Neural progenitor cell (in vitro differentiated cells): ENCODE results near the gene FAT3. TPM values are rescaled to one million over a fixed set of nuclear protein-coding genes. Genes with fewer than 3 reads are reported as not detected.

ENCODE experiments used
- DNase-seq: peaks from one replicate; pipeline ENCODE4 v3.0.0-alpha.2; 2016; ENCODE audit warnings: low spot score
- H2AFZ ChIP-seq: fragments of 200-600 bp; sonication (generic); replicated peaks from 2 replicates; pipeline ENCODE4 v1.6.1; 2016; ENCODE audit warnings: antibody characterized with exemption
- H3F3A ChIP-seq: fragments of 200-600 bp; sonication (generic); 2 replicates; pipeline ENCODE4 v1.6.1; 2016; ENCODE audit warnings: antibody characterized with exemption, low read depth
- H3K27ac ChIP-seq: fragments of 200-600 bp; sonication (generic); 2 replicates; pipeline ENCODE4 v1.5.1; 2016; ENCODE audit warnings: mild to moderate bottlenecking
- H3K27me3 ChIP-seq: fragments of 200-600 bp; sonication (generic); 2 replicates; pipeline ENCODE4 v1.6.1; 2016; ENCODE audit warnings: mild to moderate bottlenecking, moderate library complexity
- H3K36me3 ChIP-seq: fragments of 200-600 bp; sonication (generic); 2 replicates; pipeline ENCODE4 v1.5.1; 2016
- H3K4me1 ChIP-seq: fragments of 200-600 bp; sonication (generic); 2 replicates; pipeline ENCODE4 v1.6.1; 2016; ENCODE audit warnings: mixed run types
- H3K4me2 ChIP-seq: fragments of 200-600 bp; sonication (generic); 2 replicates; pipeline ENCODE4 v1.6.1; 2016
- H3K4me3 ChIP-seq: fragments of 200-600 bp; sonication (generic); 2 replicates; pipeline ENCODE4 v1.5.1; 2016
- H3K79me2 ChIP-seq: fragments of 200-600 bp; sonication (generic); 2 replicates; pipeline ENCODE4 v1.6.1; 2016; ENCODE audit warnings: low read depth
- H3K9ac ChIP-seq: fragments of 200-600 bp; sonication (generic); 2 replicates; pipeline ENCODE4 v1.6.1; 2016
- H3K9me3 ChIP-seq: fragments of 200-600 bp; sonication (generic); 2 replicates; pipeline ENCODE4 v1.5.1; 2016; ENCODE audit warnings: low read depth
- H4K20me1 ChIP-seq: fragments of 200-600 bp; sonication (generic); 2 replicates; pipeline ENCODE4 v1.6.1; 2016; ENCODE audit warnings: low read depth
- H3K27ac Mint-ChIP-seq: 3 replicates; pipeline ENCODE4 v1.8.0; 2021; ENCODE audit warnings: mixed read lengths
- H3K27me3 Mint-ChIP-seq: 2 replicates; pipeline ENCODE4 v1.8.0; 2022; ENCODE audit warnings: low read depth, mild to moderate bottlenecking, inconsistent platforms, moderate library complexity, mixed read lengths; ENCODE audit not compliant: insufficient read depth
- H3K36me3 Mint-ChIP-seq: 3 replicates; pipeline ENCODE4 v1.8.0; 2021; ENCODE audit warnings: mixed read lengths
- H3K4me1 Mint-ChIP-seq: 3 replicates; pipeline ENCODE4 v1.8.0; 2021; ENCODE audit warnings: mixed read lengths
- H3K4me3 Mint-ChIP-seq: 3 replicates; pipeline ENCODE4 v1.8.0; 2021; ENCODE audit warnings: mild to moderate bottlenecking, moderate library complexity, mixed read lengths
- H3K9me3 Mint-ChIP-seq: 3 replicates; pipeline ENCODE4 v1.8.0; 2020; ENCODE audit warnings: mixed read lengths
- EZH2 ChIP-seq: fragments of 200-600 bp; sonication (generic); IDR thresholded peaks from 2 replicates; pipeline ENCODE4 v1.6.1; 2017; ENCODE audit warnings: antibody characterized with exemption, mild to moderate bottlenecking, moderate library complexity
- EZH2phosphoT487 ChIP-seq: fragments of 200-600 bp; sonication (generic); IDR thresholded peaks from 2 replicates; pipeline ENCODE4 v1.6.1; 2017; ENCODE audit warnings: antibody characterized with exemption
- total RNA-seq: library from RNA; depleted of rRNA; stranded (reverse); fragments of >200 nt; gene quantifications from 2 replicates; pipeline ENCODE4 v1.2.3, GENCODE V29; 2015; ENCODE audit warnings: low replicate concordance
- TF ChIP-seq, protein P1 (sequence below): fragments of 200-600 bp; sonication (generic); IDR thresholded peaks from 2 replicates; pipeline ENCODE4 v1.5.1; 2017; ENCODE audit warnings: antibody characterized with exemption, mild to moderate bottlenecking

The FAT3 gene
- total RNA-seq, 1 donor from 2014 or later: 22.0 TPM

DNA sequence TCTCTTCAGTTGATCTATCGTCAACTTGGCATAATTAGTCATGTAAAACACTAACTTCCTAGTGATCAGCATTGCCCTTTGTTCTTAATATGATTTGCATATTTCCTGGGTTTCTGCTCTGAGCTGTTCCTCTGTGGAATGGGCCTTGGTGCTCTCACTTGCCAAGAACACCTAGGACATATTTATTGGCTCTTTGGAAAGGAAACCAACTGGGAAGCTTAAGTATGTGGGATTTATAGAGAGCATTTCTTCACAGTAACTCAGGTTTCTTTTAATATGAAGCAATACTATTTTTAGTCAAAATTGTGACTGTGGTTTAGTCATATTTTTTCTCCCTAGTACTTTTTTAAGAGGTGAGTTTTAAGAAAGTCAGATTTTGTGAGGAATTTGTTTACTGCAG is 28.8 kb downstream of the FAT3 start:
- Histone ChIP-seq H3K9me3 (no peaks in the 10 kb centered on the region), H3F3A (no peaks in the 10 kb centered on the region), H3K9ac (no peak overlapping the region), H3K4me1 (peaks cover 20% of the 10 kb centered on the region), H3K4me3 (no peak overlapping the region), H4K20me1 (no peaks in the 10 kb centered on the region), H3K79me2 (no peaks in the 10 kb centered on the region), H2AFZ (no peak overlapping the region), H3K4me2 (no peak overlapping the region), H3K27me3 (no peaks in the 10 kb centered on the region), H3K36me3 (no peaks in the 10 kb centered on the region), H3K27ac (no peak overlapping the region)
- Mint-ChIP-seq H3K9me3 (peaks cover 2% of the 10 kb centered on the region), H3K27ac (peak overlapping the region; percentile 47), H3K4me3 (no peak overlapping the region), H3K4me1 (peaks cover 26% of the 10 kb centered on the region), H3K36me3 (peaks cover 7% of the 10 kb centered on the region), H3K27me3 (peaks cover 2% of the 10 kb centered on the region)
- no peak for DNase-seq
- TF ChIP-seq EZH2 (no peak), EZH2phosphoT487 (no peak)
- TF ChIP-seq, protein P1, sequence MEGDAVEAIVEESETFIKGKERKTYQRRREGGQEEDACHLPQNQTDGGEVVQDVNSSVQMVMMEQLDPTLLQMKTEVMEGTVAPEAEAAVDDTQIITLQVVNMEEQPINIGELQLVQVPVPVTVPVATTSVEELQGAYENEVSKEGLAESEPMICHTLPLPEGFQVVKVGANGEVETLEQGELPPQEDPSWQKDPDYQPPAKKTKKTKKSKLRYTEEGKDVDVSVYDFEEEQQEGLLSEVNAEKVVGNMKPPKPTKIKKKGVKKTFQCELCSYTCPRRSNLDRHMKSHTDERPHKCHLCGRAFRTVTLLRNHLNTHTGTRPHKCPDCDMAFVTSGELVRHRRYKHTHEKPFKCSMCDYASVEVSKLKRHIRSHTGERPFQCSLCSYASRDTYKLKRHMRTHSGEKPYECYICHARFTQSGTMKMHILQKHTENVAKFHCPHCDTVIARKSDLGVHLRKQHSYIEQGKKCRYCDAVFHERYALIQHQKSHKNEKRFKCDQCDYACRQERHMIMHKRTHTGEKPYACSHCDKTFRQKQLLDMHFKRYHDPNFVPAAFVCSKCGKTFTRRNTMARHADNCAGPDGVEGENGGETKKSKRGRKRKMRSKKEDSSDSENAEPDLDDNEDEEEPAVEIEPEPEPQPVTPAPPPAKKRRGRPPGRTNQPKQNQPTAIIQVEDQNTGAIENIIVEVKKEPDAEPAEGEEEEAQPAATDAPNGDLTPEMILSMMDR: no peak

DNA sequence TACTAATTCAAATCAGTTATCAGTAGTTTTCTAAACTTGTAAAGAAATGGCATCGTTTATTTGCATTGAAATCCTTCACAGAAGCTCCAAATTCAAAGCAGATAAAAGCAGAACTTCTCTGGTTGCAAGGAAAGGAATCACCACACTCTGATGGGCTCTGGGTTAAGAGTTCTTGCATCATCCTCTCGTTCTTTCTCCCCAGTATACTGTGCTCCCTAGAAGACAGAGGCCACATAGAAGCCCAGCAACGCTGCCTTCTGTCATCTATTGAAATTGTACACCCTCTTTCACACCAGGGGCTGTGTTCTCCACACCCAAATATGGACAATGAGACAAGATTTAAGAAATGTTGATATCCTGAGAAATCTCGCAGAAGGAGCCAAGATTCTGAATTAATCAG is 29.3 kb downstream of the FAT3 start:
- H3K79me2 ChIP-seq: no peaks in the 10 kb centered on the region
- no peak overlapping the region for H3K4me3 Mint-ChIP-seq
- H3K27me3 Mint-ChIP-seq: peaks cover 2% of the 10 kb centered on the region
- no peak overlapping the region for H3K27ac ChIP-seq
- peaks cover 2% of the 10 kb centered on the region for H3K9me3 Mint-ChIP-seq
- no peak overlapping the region for H3K4me2 ChIP-seq
- no peak overlapping the region for H3K4me3 ChIP-seq
- no peak for DNase-seq
- no peaks in the 10 kb centered on the region for H3F3A ChIP-seq
- peak overlapping the region; percentile 35 for H3K27ac Mint-ChIP-seq
- H3K27me3 ChIP-seq: no peaks in the 10 kb centered on the region
- no peaks in the 10 kb centered on the region for H3K9me3 ChIP-seq
- TF ChIP-seq EZH2phosphoT487: no peak
- peaks cover 20% of the 10 kb centered on the region for H3K4me1 ChIP-seq
- no peaks in the 10 kb centered on the region for H4K20me1 ChIP-seq
- no peak overlapping the region for H2AFZ ChIP-seq
- no peak overlapping the region for H3K9ac ChIP-seq
- H3K4me1 Mint-ChIP-seq: peaks cover 26% of the 10 kb centered on the region
- no peaks in the 10 kb centered on the region for H3K36me3 ChIP-seq
- peaks cover 7% of the 10 kb centered on the region for H3K36me3 Mint-ChIP-seq

DNA sequence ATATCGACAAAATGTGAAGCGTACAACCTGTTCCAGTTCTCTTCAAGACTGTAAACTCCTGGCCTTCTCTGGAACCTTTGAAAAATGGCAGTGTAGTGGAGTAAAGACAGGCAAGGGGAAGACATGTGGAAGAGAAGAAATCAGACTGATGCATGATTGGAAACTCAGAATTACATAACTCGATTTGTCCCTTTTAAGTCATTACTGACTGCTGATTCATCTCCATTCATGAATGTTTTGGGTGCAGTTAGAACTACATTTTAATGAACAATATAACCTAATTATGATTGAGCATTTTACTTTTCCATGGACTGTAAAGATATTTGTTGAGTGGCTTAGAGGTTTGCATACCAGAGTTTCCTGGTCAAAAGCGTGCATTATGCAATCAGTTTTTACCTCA is 32.9 kb downstream of the FAT3 start:
- no peak overlapping the region for H2AFZ ChIP-seq
- Mint-ChIP-seq H3K27ac (no peak overlapping the region), H3K4me1 (peaks cover 27% of the 10 kb centered on the region), H3K4me3 (no peak overlapping the region), H3K36me3 (peaks cover 12% of the 10 kb centered on the region), H3K9me3 (peaks cover 1% of the 10 kb centered on the region), H3K27me3 (peaks cover 2% of the 10 kb centered on the region)
- no peak overlapping the region for H3K9ac ChIP-seq
- H3K79me2 ChIP-seq: no peaks in the 10 kb centered on the region
- peaks cover 21% of the 10 kb centered on the region for H3K4me1 ChIP-seq
- H3F3A ChIP-seq: no peaks in the 10 kb centered on the region
- no peaks in the 10 kb centered on the region for H3K9me3 ChIP-seq
- no peak overlapping the region for H3K27ac ChIP-seq
- no peak for DNase-seq
- H4K20me1 ChIP-seq: no peaks in the 10 kb centered on the region
- H3K36me3 ChIP-seq: no peaks in the 10 kb centered on the region
- no peaks in the 10 kb centered on the region for H3K27me3 ChIP-seq
- no peak overlapping the region for H3K4me3 ChIP-seq
- TF ChIP-seq, protein P1: no peak
- TF ChIP-seq EZH2phosphoT487 (no peak), EZH2 (no peak)
- no peak overlapping the region for H3K4me2 ChIP-seq

DNA sequence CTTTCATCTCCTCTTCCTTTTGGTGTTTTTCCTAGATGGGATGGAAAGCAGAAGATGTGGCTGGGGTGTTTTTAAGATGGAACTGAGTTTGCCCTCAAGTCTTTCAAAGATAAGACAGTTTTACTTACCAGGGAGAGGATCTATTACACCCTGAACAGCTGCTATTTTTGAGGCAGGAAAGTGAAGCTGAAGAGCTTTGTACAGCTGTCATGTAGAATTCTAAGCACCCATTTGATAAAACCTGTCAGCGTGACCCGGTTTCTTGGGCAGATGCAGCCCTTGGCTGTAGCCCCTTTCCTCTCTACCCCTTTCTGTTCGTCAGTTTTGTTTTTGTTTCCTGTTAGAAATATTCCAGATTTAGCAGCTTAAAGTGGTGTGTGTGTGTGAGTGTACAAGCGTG is 35.2 kb downstream of the FAT3 start:
- Histone ChIP-seq H3K9ac (no peak overlapping the region), H3K4me1 (peaks cover 11% of the 10 kb centered on the region), H3F3A (no peaks in the 10 kb centered on the region), H3K36me3 (no peaks in the 10 kb centered on the region), H3K27ac (no peak overlapping the region), H2AFZ (no peak overlapping the region), H3K27me3 (no peaks in the 10 kb centered on the region), H3K4me2 (no peak overlapping the region), H3K79me2 (no peaks in the 10 kb centered on the region), H3K4me3 (no peak overlapping the region), H4K20me1 (no peaks in the 10 kb centered on the region), H3K9me3 (no peaks in the 10 kb centered on the region)
- TF ChIP-seq EZH2 (no peak), EZH2phosphoT487 (no peak)
- TF ChIP-seq, protein P1: no peak
- Mint-ChIP-seq H3K27ac (peak overlapping the region; percentile 40), H3K4me3 (no peak overlapping the region), H3K9me3 (no peaks in the 10 kb centered on the region), H3K36me3 (peaks cover 7% of the 10 kb centered on the region), H3K27me3 (peaks cover under 1% of the 10 kb centered on the region), H3K4me1 (peaks cover 9% of the 10 kb centered on the region)
- peak; percentile 14 for DNase-seq
